PC-3 (cell line): Measurements from ENCODE around the gene STARD10. TPM values are rescaled to one million over a fixed set of nuclear protein-coding genes. Genes with fewer than 3 reads are reported as not detected.
"Not testable (repeated sequence)": the region's sequence is repeated elsewhere in the genome, so short reads cannot be mapped to it uniquely, and the experiment has no call there.

Experiments used
- ATAC-seq: fragments of 200-7000 bp; cut with Tn5 transposase; 2 replicates; pipeline ENCODE4 v1.9.1; 2020; ENCODE audit warnings: mild to moderate bottlenecking, moderate library complexity
- BruUV-seq: library from RNA; stranded (reverse); fragments of 400-500 nt; replicated peaks from 2 replicates; lab custom pipeline; 2021; lab: Mats Ljungman, UMichigan
- CTCF ChIA-PET: fragments of 300-600 bp; sonication (Branson Sonifier 250); formaldehyde crosslinking; loops from one replicate; lab custom pipeline; 2022; ENCODE audit warnings: antibody characterized with exemption; lab: Charles Lee
- POLR2A ChIA-PET: fragments of 300-600 bp; sonication (Branson Sonifier 250); formaldehyde crosslinking; loops from one replicate; lab custom pipeline; 2022; ENCODE audit warnings: antibody characterized with exemption; ENCODE audit not compliant: unreplicated experiment; lab: Charles Lee
- DNase-seq: peaks from one replicate; pipeline ENCODE4 v3.0.0-alpha.2; 2015
- H2AFZ ChIP-seq: fragments of 300-600 bp; sonication (generic); 2 replicates; pipeline ENCODE4 v1.6.0; 2016; ENCODE audit warnings: antibody characterized with exemption, low read length
- H3F3A ChIP-seq: fragments of 300-600 bp; sonication (generic); one replicate; pipeline ENCODE4 v1.6.0; 2017; ENCODE audit warnings: antibody characterized with exemption, low read length, control low read depth, mild to moderate bottlenecking; ENCODE audit not compliant: unreplicated experiment
- H3K27ac ChIP-seq: fragments of 300-600 bp; sonication (generic); 2 replicates; pipeline ENCODE4 v1.5.1; 2016; ENCODE audit warnings: mild to moderate bottlenecking, low read length
- H3K27me3 ChIP-seq: fragments of 300-600 bp; sonication (generic); 2 replicates; pipeline ENCODE4 v1.6.1; 2016; ENCODE audit warnings: low read length, mixed read lengths
- H3K36me3 ChIP-seq: fragments of 300-600 bp; sonication (generic); 2 replicates; pipeline ENCODE4 v1.6.1; 2016; ENCODE audit warnings: low read depth, mixed run types, low read length, mixed read lengths
- H3K4me1 ChIP-seq: fragments of 300-600 bp; sonication (generic); 2 replicates; pipeline ENCODE4 v1.5.1; 2016; ENCODE audit warnings: low read length; ENCODE audit not compliant: insufficient read depth
- H3K4me2 ChIP-seq: fragments of 300-600 bp; sonication (generic); 2 replicates; pipeline ENCODE4 v1.6.0; 2016; ENCODE audit warnings: low read length
- H3K4me3 ChIP-seq: fragments of 300-600 bp; sonication (generic); 2 replicates; pipeline ENCODE4 v1.5.1; 2016; ENCODE audit warnings: mild to moderate bottlenecking, low read length, mixed read lengths
- H3K79me2 ChIP-seq: fragments of 300-600 bp; sonication (generic); 2 replicates; pipeline ENCODE4 v1.6.1; 2017; ENCODE audit warnings: low read length, mixed read lengths
- H3K9ac ChIP-seq: fragments of 300-600 bp; sonication (generic); 2 replicates; pipeline ENCODE4 v1.6.0; 2016; ENCODE audit warnings: mild to moderate bottlenecking, low read length
- H3K9me2 ChIP-seq: fragments of 300-600 bp; sonication (generic); replicated peaks from 2 replicates; pipeline ENCODE4 v1.6.1; 2016; ENCODE audit warnings: mixed run types, low read length, mixed read lengths
- H3K9me3 ChIP-seq: fragments of 300-600 bp; sonication (generic); 2 replicates; pipeline ENCODE4 v1.6.1; 2016; ENCODE audit warnings: low read length, mixed read lengths
- H4K20me1 ChIP-seq: fragments of 300-600 bp; sonication (generic); 2 replicates; pipeline ENCODE4 v1.6.1; 2016; ENCODE audit warnings: low read length, mixed read lengths
- EZH2 ChIP-seq: fragments of 300-600 bp; sonication (generic); IDR thresholded peaks from one replicate; pipeline ENCODE4 v1.6.1; 2017; ENCODE audit warnings: antibody characterized with exemption, mild to moderate bottlenecking, low read length; ENCODE audit not compliant: unreplicated experiment
- EZH2phosphoT487 ChIP-seq: fragments of 300-600 bp; sonication (generic); IDR thresholded peaks from 2 replicates; pipeline ENCODE4 v1.6.1; 2018; ENCODE audit warnings: mild to moderate bottlenecking, antibody characterized with exemption, low read length, borderline replicate concordance
- intact Hi-C: fragments of 100-400 bp; cut with micrococcal nuclease; formaldehyde crosslinking; loops from 2 replicates; pipeline ENCODE4 v1.9.0; 2023
- total RNA-seq: library from RNA; depleted of rRNA; stranded (reverse); fragments of >200 nt; gene quantifications from 2 replicates; pipeline ENCODE4 v1.2.3, GENCODE V29; 2014
- TF ChIP-seq, protein P1 (sequence below): fragments of 300-600 bp; sonication (generic); conservative IDR thresholded peaks from 2 replicates; pipeline ENCODE4 v1.5.1; 2017; ENCODE audit warnings: antibody characterized with exemption, low read depth, mild to moderate bottlenecking, low read length

The STARD10 gene
- total RNA-seq, 1 experiment from 2014 or later: 284 TPM

DNA sequence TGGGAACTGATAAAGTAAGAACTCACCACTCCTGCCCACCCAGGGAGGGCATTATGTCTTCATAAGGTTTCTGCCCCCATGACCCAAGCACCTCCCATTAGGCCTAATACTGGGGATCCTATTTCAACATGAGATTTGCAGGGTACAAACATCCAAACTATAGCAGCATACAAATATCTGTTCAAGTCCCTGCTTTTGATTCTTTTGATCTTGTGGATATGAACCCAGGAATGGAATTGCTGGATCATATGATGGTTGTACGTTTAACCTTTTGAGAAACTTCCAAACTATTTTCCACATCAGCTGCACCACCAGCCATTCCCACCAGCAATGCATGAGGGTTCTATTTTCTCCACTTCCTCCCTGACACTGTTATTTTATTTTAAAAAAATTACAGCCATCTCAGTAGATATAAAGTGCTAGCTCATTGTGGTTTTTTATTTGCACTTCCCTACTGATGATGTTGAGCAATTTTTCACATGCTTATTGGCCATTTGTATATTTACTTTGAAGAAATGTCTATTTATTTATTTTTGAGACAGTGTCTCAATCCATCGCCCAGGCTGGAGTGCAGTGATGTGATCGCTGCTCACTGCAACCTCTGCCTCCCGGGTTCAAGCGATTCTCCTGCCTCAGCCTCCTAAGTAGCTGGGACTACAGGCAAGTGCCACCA lies 13.3 kb upstream of the STARD10 start:
- Histone ChIP-seq H3K9me2 (no peaks in the 10 kb centered on the region), H3K4me3 (no peak overlapping the region), H3K4me2 (no peak overlapping the region), H3K79me2 (peaks cover 14% of the 10 kb centered on the region), H4K20me1 (0 out of 2 replicates have a peak, but pooled peaks cover 3% of the 10 kb centered on the region), H3K9me3 (no peaks in the 10 kb centered on the region), H3F3A (no peaks in the 10 kb centered on the region), H3K27ac (peak overlapping the region; percentile 16; the same call in 1 of the 2 replicates), H3K27me3 (no peaks in the 10 kb centered on the region), H3K4me1 (peaks cover 7% of the 10 kb centered on the region), H2AFZ (no peak overlapping the region), H3K9ac (no peak overlapping the region), H3K36me3 (peaks cover 7% of the 10 kb centered on the region; the same call in 1 of the 2 replicates)
- intact Hi-C loops: no loop called here
- CTCF ChIA-PET: no interaction called here
- DNase-seq (peak; percentile 28), ATAC-seq (no peak; the same call in 1 of the 2 replicates)
- no peak for TF ChIP-seq EZH2
- TF ChIP-seq, protein P1, sequence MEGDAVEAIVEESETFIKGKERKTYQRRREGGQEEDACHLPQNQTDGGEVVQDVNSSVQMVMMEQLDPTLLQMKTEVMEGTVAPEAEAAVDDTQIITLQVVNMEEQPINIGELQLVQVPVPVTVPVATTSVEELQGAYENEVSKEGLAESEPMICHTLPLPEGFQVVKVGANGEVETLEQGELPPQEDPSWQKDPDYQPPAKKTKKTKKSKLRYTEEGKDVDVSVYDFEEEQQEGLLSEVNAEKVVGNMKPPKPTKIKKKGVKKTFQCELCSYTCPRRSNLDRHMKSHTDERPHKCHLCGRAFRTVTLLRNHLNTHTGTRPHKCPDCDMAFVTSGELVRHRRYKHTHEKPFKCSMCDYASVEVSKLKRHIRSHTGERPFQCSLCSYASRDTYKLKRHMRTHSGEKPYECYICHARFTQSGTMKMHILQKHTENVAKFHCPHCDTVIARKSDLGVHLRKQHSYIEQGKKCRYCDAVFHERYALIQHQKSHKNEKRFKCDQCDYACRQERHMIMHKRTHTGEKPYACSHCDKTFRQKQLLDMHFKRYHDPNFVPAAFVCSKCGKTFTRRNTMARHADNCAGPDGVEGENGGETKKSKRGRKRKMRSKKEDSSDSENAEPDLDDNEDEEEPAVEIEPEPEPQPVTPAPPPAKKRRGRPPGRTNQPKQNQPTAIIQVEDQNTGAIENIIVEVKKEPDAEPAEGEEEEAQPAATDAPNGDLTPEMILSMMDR: no peak
- TF ChIP-seq EZH2phosphoT487: no peak
- POLR2A ChIA-PET: no interaction called here
- no TSS peak for BruUV-seq

- H3K4me2 ChIP-seq, H3K4me1 ChIP-seq, H3K79me2 ChIP-seq, H3K27me3 ChIP-seq, H2AFZ ChIP-seq, H3F3A ChIP-seq, ATAC-seq, CTCF ChIA-PET, H3K36me3 ChIP-seq, H3K27ac ChIP-seq, H3K4me3 ChIP-seq, H3K9me2 ChIP-seq, H4K20me1 ChIP-seq, H3K9ac ChIP-seq, H3K9me3 ChIP-seq, intact Hi-C loops, POLR2A ChIA-PET, BruUV-seq, DNase-seq: not testable (repeated sequence)
Observed at GRCh38 chr11:72806378-72806777, 12.5 kb upstream of the STARD10 start.

DNA sequence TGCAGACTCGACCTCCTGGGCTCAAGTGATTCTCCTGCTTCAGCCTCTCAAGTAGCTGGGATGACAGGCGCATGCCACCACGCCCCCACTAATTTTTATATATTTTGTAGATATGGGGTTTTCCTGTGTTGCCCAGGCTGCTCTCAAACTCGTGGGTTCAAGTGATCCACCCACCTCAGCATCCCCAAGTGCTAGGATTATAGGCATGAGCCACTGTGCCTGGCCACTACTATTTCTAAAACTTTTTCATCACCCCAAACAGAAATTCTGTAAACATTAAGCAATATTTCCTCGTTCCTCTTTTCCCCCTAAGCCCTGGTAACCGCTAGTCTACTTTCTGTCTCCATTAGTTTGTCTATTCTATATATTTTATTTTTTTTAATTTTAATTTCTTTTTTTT lies 11.4 kb upstream of the STARD10 start:
- Histone ChIP-seq H3K4me3 (no peak overlapping the region), H3K9ac (no peak overlapping the region), H3F3A (no peaks in the 10 kb centered on the region), H3K4me1 (peaks cover 2% of the 10 kb centered on the region; the same call in 1 of the 2 replicates), H3K27me3 (no peaks in the 10 kb centered on the region), H3K36me3 (peaks cover under 1% of the 10 kb centered on the region; the same call in 1 of the 2 replicates), H4K20me1 (no peaks in the 10 kb centered on the region), H3K27ac (no peak overlapping the region), H3K9me3 (no peaks in the 10 kb centered on the region), H3K4me2 (no peak overlapping the region), H3K79me2 (no peaks in the 10 kb centered on the region), H3K9me2 (no peaks in the 10 kb centered on the region), H2AFZ (no peak overlapping the region)
- ChIA-PET POLR2A (no interaction called here), CTCF (no interaction called here)
- intact Hi-C loops: no loop called here
- no peak for DNase-seq
- no peak for ATAC-seq
- no peak for TF ChIP-seq EZH2phosphoT487
- TF ChIP-seq, protein P1: no peak
- TF ChIP-seq EZH2: no peak
- no TSS peak for BruUV-seq
